DOHH2 (cell line): ENCODE data around the gene CLEC2A.
A peak's percentile ranks its signal among the peaks of the same experiment; 100 is the strongest.

Experiments
- H3F3A ChIP-seq: fragments of 200-600 bp; sonication (generic), shearing (Covaris generic); 2 replicates; pipeline ENCODE4 v1.6.0; 2016; ENCODE audit warnings: antibody characterized with exemption, mild to moderate bottlenecking; ENCODE audit not compliant: control insufficient read depth, insufficient read depth
- H3K27ac ChIP-seq: fragments of 200-600 bp; sonication (generic); 2 replicates; pipeline ENCODE4 v1.5.1; 2014; ENCODE audit warnings: low read depth, mild to moderate bottlenecking, low read length, moderate library complexity
- H3K27me3 ChIP-seq: fragments of 200-600 bp; sonication (generic); 2 replicates; pipeline ENCODE4 v1.6.1; 2014; ENCODE audit warnings: mild to moderate bottlenecking, low read length, mixed read lengths; ENCODE audit not compliant: control insufficient read depth
- H3K36me3 ChIP-seq: fragments of 200-600 bp; sonication (generic); 2 replicates; pipeline ENCODE4 v1.6.1; 2014; ENCODE audit warnings: mild to moderate bottlenecking, low read length, moderate library complexity, mixed read lengths; ENCODE audit not compliant: control insufficient read depth
- H3K4me1 ChIP-seq: fragments of 200-600 bp; sonication (generic); 2 replicates; pipeline ENCODE4 v1.6.1; 2014; ENCODE audit warnings: mild to moderate bottlenecking, low read length, mixed read lengths; ENCODE audit not compliant: control insufficient read depth
- H3K4me2 ChIP-seq: fragments of 200-600 bp; sonication (generic); 2 replicates; pipeline ENCODE4 v1.6.0; 2014; ENCODE audit warnings: mild to moderate bottlenecking, low read length, moderate library complexity
- H3K4me3 ChIP-seq: fragments of 200-600 bp; sonication (generic); 2 replicates; pipeline ENCODE4 v1.5.1; 2014; ENCODE audit warnings: mild to moderate bottlenecking, low read length, mixed read lengths
- H3K79me2 ChIP-seq: fragments of 200-600 bp; sonication (generic); 2 replicates; pipeline ENCODE4 v1.6.1; 2014; ENCODE audit warnings: mild to moderate bottlenecking, low read length, mixed read lengths; ENCODE audit not compliant: control insufficient read depth
- H3K9me2 ChIP-seq: fragments of 200-600 bp; sonication (generic); replicated peaks from 2 replicates; pipeline ENCODE4 v1.6.1; 2014; ENCODE audit warnings: mild to moderate bottlenecking, low read length, mixed read lengths; ENCODE audit not compliant: control insufficient read depth
- H3K9me3 ChIP-seq: fragments of 200-600 bp; sonication (generic); 2 replicates; pipeline ENCODE4 v1.6.1; 2014; ENCODE audit warnings: antibody characterized with exemption, low read length, mixed read lengths; ENCODE audit not compliant: control insufficient read depth, insufficient read depth
- H4K20me1 ChIP-seq: fragments of 200-600 bp; sonication (generic); 2 replicates; pipeline ENCODE4 v1.6.0; 2014; ENCODE audit warnings: low read depth, mild to moderate bottlenecking, antibody characterized with exemption, low read length, moderate library complexity; ENCODE audit not compliant: control insufficient read depth, insufficient read depth
- CTCF ChIP-seq: fragments of 200-600 bp; sonication (generic); IDR thresholded peaks from one replicate; pipeline ENCODE4 v1.5.1; 2014; ENCODE audit warnings: antibody characterized with exemption, mild to moderate bottlenecking, low read depth, low read length; ENCODE audit not compliant: poor library complexity, severe bottlenecking
- EZH2phosphoT487 ChIP-seq: fragments of 200-600 bp; sonication (generic); IDR thresholded peaks from 2 replicates; pipeline ENCODE4 v1.6.1; 2017; ENCODE audit warnings: borderline replicate concordance, mild to moderate bottlenecking, antibody characterized with exemption, low read length, moderate library complexity, mixed read lengths

CLEC2A gene

GRCh38 chr12:9926876-9927275 lies 5.3 kb downstream of the CLEC2A start:
- Histone ChIP-seq H3K36me3 (no peaks in the 10 kb centered on the region), H4K20me1 (no peaks in the 10 kb centered on the region), H3K79me2 (no peaks in the 10 kb centered on the region), H3K9me2 (no peaks in the 10 kb centered on the region), H3K4me3 (no peak overlapping the region), H3K27me3 (peaks cover 20% of the 10 kb centered on the region), H3K9me3 (no peaks in the 10 kb centered on the region), H3F3A (no peaks in the 10 kb centered on the region), H3K4me1 (no peaks in the 10 kb centered on the region), H3K27ac (no peak overlapping the region), H3K4me2 (no peak overlapping the region)
- TF ChIP-seq EZH2phosphoT487 (no peak), CTCF (no peak)

- H3K27ac ChIP-seq, result no peak overlapping the region
- no peaks in the 10 kb centered on the region for H3K9me2 ChIP-seq
- H4K20me1 ChIP-seq, result no peaks in the 10 kb centered on the region
- peak; percentile 64 for TF ChIP-seq CTCF
- TF ChIP-seq EZH2phosphoT487, result no peak
- no peaks in the 10 kb centered on the region for H3K9me3 ChIP-seq
- H3K27me3 ChIP-seq, result peaks cover 20% of the 10 kb centered on the region
- H3K79me2 ChIP-seq, result no peaks in the 10 kb centered on the region
- no peaks in the 10 kb centered on the region for H3F3A ChIP-seq
- no peaks in the 10 kb centered on the region for H3K36me3 ChIP-seq
- H3K4me3 ChIP-seq, result no peak overlapping the region
- no peak overlapping the region for H3K4me2 ChIP-seq
- no peaks in the 10 kb centered on the region for H3K4me1 ChIP-seq
These were observed 6.3 kb downstream of the CLEC2A start for GRCh38 chr12:9925705-9926393.

- no peaks in the 10 kb centered on the region for H3K9me2 ChIP-seq
- H3K4me3 ChIP-seq, result no peak overlapping the region
- H4K20me1 ChIP-seq, result no peaks in the 10 kb centered on the region
- H3K4me2 ChIP-seq, result no peak overlapping the region
- H3K27ac ChIP-seq, result no peak overlapping the region
- TF ChIP-seq CTCF (no peak), EZH2phosphoT487 (no peak)
- H3K27me3 ChIP-seq, result peaks cover 13% of the 10 kb centered on the region
- no peaks in the 10 kb centered on the region for H3F3A ChIP-seq
- no peaks in the 10 kb centered on the region for H3K36me3 ChIP-seq
- no peaks in the 10 kb centered on the region for H3K79me2 ChIP-seq
- H3K4me1 ChIP-seq, result no peaks in the 10 kb centered on the region
- no peaks in the 10 kb centered on the region for H3K9me3 ChIP-seq
These were observed 9.7 kb downstream of the CLEC2A start for GRCh38 chr12:9922429-9922828.
